Keratinocyte (primary cell): Measurements from ENCODE around the gene EIF2S2. TPM values are rescaled to one million over a fixed set of nuclear protein-coding genes. Genes with fewer than 3 reads are reported as not detected.

Source experiments
- DNase-seq: peaks from one replicate; pipeline ENCODE4 v3.0.0-alpha.2; 2011; ENCODE audit warnings: low read depth, missing footprints, low spot score
- FAIRE-seq: peaks from 2 replicates; lab custom pipeline; 2011; peaks lifted over from hg19 to GRCh38; lab: Jason Lieb, UNC
- H2AFZ ChIP-seq: 2 replicates; pipeline ENCODE4 v1.6.0; 2012; ENCODE audit warnings: low read length, control low read depth, inconsistent platforms; ENCODE audit not compliant: control insufficient read depth
- H3K27ac ChIP-seq: 2 replicates; pipeline ENCODE4 v1.5.1; 2011; ENCODE audit warnings: low read length; ENCODE audit not compliant: control insufficient read depth, insufficient read depth
- H3K27me3 ChIP-seq: 3 replicates; pipeline ENCODE4 v1.6.0; 2011; ENCODE audit warnings: low read length; ENCODE audit not compliant: control insufficient read depth, insufficient read depth; ENCODE audit errors: extremely low read depth
- H3K36me3 ChIP-seq, 2 experiments: 2 replicates in 1 of 2; 3 replicates in 1 of 2; pipeline ENCODE4 v1.5.1; 2011; ENCODE audit warnings: low read length in 2 of 2, mild to moderate bottlenecking in 1 of 2; ENCODE audit not compliant: control insufficient read depth in 2 of 2, insufficient read depth in 2 of 2; ENCODE audit errors: extremely low read depth in 1 of 2
- H3K4me1 ChIP-seq: 3 replicates; pipeline ENCODE4 v1.5.1; 2011; ENCODE audit warnings: low read length; ENCODE audit not compliant: control insufficient read depth, insufficient read depth; ENCODE audit errors: extremely low read depth
- H3K4me2 ChIP-seq: 3 replicates; pipeline ENCODE4 v1.6.0; 2011; ENCODE audit warnings: low read depth, low read length; ENCODE audit not compliant: control insufficient read depth, insufficient read depth; ENCODE audit errors: extremely low read depth
- H3K4me3 ChIP-seq, 3 experiments: fragments of 200-600 bp in 1 of 3; sonication (generic) in 1 of 3; 2 replicates in 2 of 3; 3 replicates in 1 of 3; pipeline ENCODE4 v1.5.1; 2011 to 2016; ENCODE audit warnings: low read length in 3 of 3, mild to moderate bottlenecking in 3 of 3, control low read depth in 2 of 3, inconsistent platforms in 1 of 3, low read depth in 1 of 3, mixed read lengths in 1 of 3, mixed run types in 1 of 3, moderate library complexity in 1 of 3; ENCODE audit not compliant: control insufficient read depth in 2 of 3, insufficient read depth in 2 of 3; ENCODE audit errors: extremely low read depth in 1 of 3
- H3K79me2 ChIP-seq: 2 replicates; pipeline ENCODE4 v1.6.0; 2012; ENCODE audit warnings: low read length; ENCODE audit not compliant: control insufficient read depth, insufficient read depth
- H3K9ac ChIP-seq: 3 replicates; pipeline ENCODE4 v1.6.0; 2011; ENCODE audit warnings: low read length; ENCODE audit not compliant: control insufficient read depth, insufficient read depth; ENCODE audit errors: extremely low read depth
- H3K9me1 ChIP-seq: 3 replicates; pipeline ENCODE4 v1.6.0; 2011; ENCODE audit warnings: low read length; ENCODE audit not compliant: control insufficient read depth, insufficient read depth; ENCODE audit errors: extremely low read depth
- H3K9me3 ChIP-seq: 2 replicates; pipeline ENCODE4 v1.5.1; 2012; ENCODE audit warnings: low read depth, low read length; ENCODE audit not compliant: control insufficient read depth
- H4K20me1 ChIP-seq: 3 replicates; pipeline ENCODE4 v1.6.0; 2011; ENCODE audit warnings: low read length; ENCODE audit not compliant: control insufficient read depth, insufficient read depth; ENCODE audit errors: extremely low read depth
- CTCF ChIP-seq, 3 experiments: IDR thresholded peaks in 1 of 3; conservative IDR thresholded peaks in 1 of 3; optimal IDR thresholded peaks in 1 of 3; 2 replicates in 2 of 3; 3 replicates in 1 of 3; pipeline versions ENCODE3 to v1.5.1; 2011; ENCODE audit warnings: low read length in 3 of 3, mild to moderate bottlenecking in 3 of 3, moderate library complexity in 2 of 3, control low read depth in 1 of 3, inconsistent platforms in 1 of 3; ENCODE audit not compliant: insufficient read depth in 2 of 3; ENCODE audit errors: extremely low read depth in 1 of 3
- EZH2 ChIP-seq: IDR thresholded peaks from one replicate; pipeline ENCODE4 v1.6.1; 2012; ENCODE audit warnings: inconsistent platforms, mild to moderate bottlenecking, low read length, moderate library complexity
- dilution Hi-C: fragments of 300-500 bp; cut with MboI; formaldehyde crosslinking; loops from one replicate; pipeline ENCODE4 v1.7.0; 2020; ENCODE audit warnings: low sequenced_read_pairs; ENCODE audit not compliant: extremely low pct_ligation_motif_present
- polyA plus RNA-seq, 5 experiments: library from polyadenylated mRNA; depleted of rRNA in 3 of 5; stranded (reverse) in 3 of 5; stranded (forward) in 1 of 5; unstranded in 1 of 5; fragments of >200 nt; gene quantifications; 1 replicate in 1 of 5; 2 replicates in 3 of 5; 3 replicates in 1 of 5; pipeline versions ENCODE4 v1.2.1 to v1.2.3, GENCODE V29; 2011 to 2012; ENCODE audit warnings: missing spikeins in 2 of 5, low read depth in 1 of 5, low replicate concordance in 1 of 5

Gene EIF2S2
- polyA plus RNA-seq, 1 donor (not counting 4 experiments of a cell fraction or from before 2014, with no cell fraction given), result 131 TPM

GRCh38 chr20:34085544-34086040 is 26.5 kb downstream of the EIF2S2 start:
- H3K9me1 ChIP-seq, result peaks cover 6% of the 10 kb centered on the region
- H4K20me1 ChIP-seq, result peaks cover 25% of the 10 kb centered on the region
- H3K79me2 ChIP-seq, result peaks cover 3% of the 10 kb centered on the region
- peaks cover 16% of the 10 kb centered on the region for H3K4me1 ChIP-seq
- FAIRE-seq, result no peak
- H3K4me3 ChIP-seq, result no peak overlapping the region
- no peak overlapping the region for H2AFZ ChIP-seq
- no peaks in the 10 kb centered on the region for H3K27me3 ChIP-seq
- H3K36me3 ChIP-seq, result peaks cover 29 to 53% of the 10 kb centered on the region in 2 experiments
- TF ChIP-seq EZH2, result no peak
- TF ChIP-seq CTCF (optimal IDR thresholded peaks at IDR 0.05 in 1 of 3, IDR thresholded peaks at IDR 0.05 in 1 of 3, conservative IDR thresholded peaks at IDR 0.05 in 1 of 3; ENCODE audit: extremely low read depth in 1 of 3, insufficient read depth in 2 of 3, low read length in 3 of 3), result no peak
- no peak overlapping the region for H3K9ac ChIP-seq
- dilution Hi-C loops, result no loop called here
- H3K4me2 ChIP-seq, result no peak overlapping the region
- DNase-seq, result no peak
- H3K27ac ChIP-seq, result no peak overlapping the region
- no peaks in the 10 kb centered on the region for H3K9me3 ChIP-seq

GRCh38 chr20:34084227-34084923 is 27.7 kb downstream of the EIF2S2 start:
- Histone ChIP-seq H2AFZ (no peak overlapping the region), H4K20me1 (peaks cover 20% of the 10 kb centered on the region), H3K27ac (no peak overlapping the region), H3K9me3 (no peaks in the 10 kb centered on the region), H3K4me1 (peaks cover 16% of the 10 kb centered on the region), H3K79me2 (peaks cover 3% of the 10 kb centered on the region), H3K27me3 (no peaks in the 10 kb centered on the region), H3K4me2 (no peak overlapping the region), H3K4me3 (no peak overlapping the region), H3K9me1 (peaks cover 3% of the 10 kb centered on the region), H3K9ac (no peak overlapping the region), H3K36me3 (peaks cover 24 to 57% of the 10 kb centered on the region in 2 experiments)
- DNase-seq, result no peak
- TF ChIP-seq CTCF (optimal IDR thresholded peaks at IDR 0.05 in 1 of 3, IDR thresholded peaks at IDR 0.05 in 1 of 3, conservative IDR thresholded peaks at IDR 0.05 in 1 of 3; ENCODE audit: extremely low read depth in 1 of 3, insufficient read depth in 2 of 3, low read length in 3 of 3) (no peak), EZH2 (no peak)
- no peak for FAIRE-seq
- dilution Hi-C loops, result no loop called here
